Body of pancreas (tissue), 4 donors: ENCODE results near the gene PTPRZ1.

Experiments
- CTCF ChIP-seq, 7 experiments: fragments of 450-650 bp in 4 of 7; fragments of 200-600 bp in 3 of 7; sonication (generic) in 3 of 7; IDR thresholded peaks; one replicate each; pipeline ENCODE4 v1.5.1; 2016 to 2019; ENCODE audit warnings: antibody characterized with exemption in 7 of 7
- POLR2A ChIP-seq, 3 donors: fragments of 450-650 bp; IDR thresholded peaks; one replicate each; pipeline ENCODE4 v1.6.1; 2016; ENCODE audit warnings: antibody characterized with exemption in 3 of 3, mild to moderate bottlenecking in 2 of 3

GRCh38 chr7:121957626-121958025 is 84.7 kb downstream of the PTPRZ1 start:
- no peak for TF ChIP-seq CTCF (IDR thresholded peaks at IDR 0.05)
- TF ChIP-seq POLR2A (IDR thresholded peaks at IDR 0.05): no peak
